Neural progenitor cell (in vitro differentiated cells): ENCODE measurements around the gene TOMM70. TPM values are rescaled to one million over a fixed set of nuclear protein-coding genes. Genes with fewer than 3 reads are reported as not detected.

Experiments
- DNase-seq: peaks from one replicate; pipeline ENCODE4 v3.0.0-alpha.2; 2016; ENCODE audit warnings: low spot score
- H2AFZ ChIP-seq: fragments of 200-600 bp; sonication (generic); replicated peaks from 2 replicates; pipeline ENCODE4 v1.6.1; 2016; ENCODE audit warnings: antibody characterized with exemption
- H3F3A ChIP-seq: fragments of 200-600 bp; sonication (generic); 2 replicates; pipeline ENCODE4 v1.6.1; 2016; ENCODE audit warnings: antibody characterized with exemption, low read depth
- H3K27ac ChIP-seq: fragments of 200-600 bp; sonication (generic); 2 replicates; pipeline ENCODE4 v1.5.1; 2016; ENCODE audit warnings: mild to moderate bottlenecking
- H3K27me3 ChIP-seq: fragments of 200-600 bp; sonication (generic); 2 replicates; pipeline ENCODE4 v1.6.1; 2016; ENCODE audit warnings: mild to moderate bottlenecking, moderate library complexity
- H3K36me3 ChIP-seq: fragments of 200-600 bp; sonication (generic); 2 replicates; pipeline ENCODE4 v1.5.1; 2016
- H3K4me1 ChIP-seq: fragments of 200-600 bp; sonication (generic); 2 replicates; pipeline ENCODE4 v1.6.1; 2016; ENCODE audit warnings: mixed run types
- H3K4me2 ChIP-seq: fragments of 200-600 bp; sonication (generic); 2 replicates; pipeline ENCODE4 v1.6.1; 2016
- H3K4me3 ChIP-seq: fragments of 200-600 bp; sonication (generic); 2 replicates; pipeline ENCODE4 v1.5.1; 2016
- H3K79me2 ChIP-seq: fragments of 200-600 bp; sonication (generic); 2 replicates; pipeline ENCODE4 v1.6.1; 2016; ENCODE audit warnings: low read depth
- H3K9ac ChIP-seq: fragments of 200-600 bp; sonication (generic); 2 replicates; pipeline ENCODE4 v1.6.1; 2016
- H3K9me3 ChIP-seq: fragments of 200-600 bp; sonication (generic); 2 replicates; pipeline ENCODE4 v1.5.1; 2016; ENCODE audit warnings: low read depth
- H4K20me1 ChIP-seq: fragments of 200-600 bp; sonication (generic); 2 replicates; pipeline ENCODE4 v1.6.1; 2016; ENCODE audit warnings: low read depth
- H3K27ac Mint-ChIP-seq: 3 replicates; pipeline ENCODE4 v1.8.0; 2021; ENCODE audit warnings: mixed read lengths
- H3K27me3 Mint-ChIP-seq: 2 replicates; pipeline ENCODE4 v1.8.0; 2022; ENCODE audit warnings: low read depth, mild to moderate bottlenecking, inconsistent platforms, moderate library complexity, mixed read lengths; ENCODE audit not compliant: insufficient read depth
- H3K36me3 Mint-ChIP-seq: 3 replicates; pipeline ENCODE4 v1.8.0; 2021; ENCODE audit warnings: mixed read lengths
- H3K4me1 Mint-ChIP-seq: 3 replicates; pipeline ENCODE4 v1.8.0; 2021; ENCODE audit warnings: mixed read lengths
- H3K4me3 Mint-ChIP-seq: 3 replicates; pipeline ENCODE4 v1.8.0; 2021; ENCODE audit warnings: mild to moderate bottlenecking, moderate library complexity, mixed read lengths
- H3K9me3 Mint-ChIP-seq: 3 replicates; pipeline ENCODE4 v1.8.0; 2020; ENCODE audit warnings: mixed read lengths
- CTCF ChIP-seq: fragments of 200-600 bp; sonication (generic); IDR thresholded peaks from 2 replicates; pipeline ENCODE4 v1.5.1; 2017; ENCODE audit warnings: antibody characterized with exemption, mild to moderate bottlenecking
- EZH2 ChIP-seq: fragments of 200-600 bp; sonication (generic); IDR thresholded peaks from 2 replicates; pipeline ENCODE4 v1.6.1; 2017; ENCODE audit warnings: antibody characterized with exemption, mild to moderate bottlenecking, moderate library complexity
- EZH2phosphoT487 ChIP-seq: fragments of 200-600 bp; sonication (generic); IDR thresholded peaks from 2 replicates; pipeline ENCODE4 v1.6.1; 2017; ENCODE audit warnings: antibody characterized with exemption
- total RNA-seq: library from RNA; depleted of rRNA; stranded (reverse); fragments of >200 nt; gene quantifications from 2 replicates; pipeline ENCODE4 v1.2.3, GENCODE V29; 2015; ENCODE audit warnings: low replicate concordance

TOMM70 gene
- total RNA-seq, 1 donor from 2014 or later, result 58.5 TPM

GRCh38 chr3:100424261-100424660 is 23.4 kb upstream of the TOMM70 start:
- H3K4me1 Mint-ChIP-seq, result peaks cover 3% of the 10 kb centered on the region
- Histone ChIP-seq H2AFZ (no peak overlapping the region), H3F3A (peaks cover 3% of the 10 kb centered on the region), H4K20me1 (no peaks in the 10 kb centered on the region), H3K4me3 (no peak overlapping the region), H3K4me1 (peaks cover 21% of the 10 kb centered on the region), H3K4me2 (no peak overlapping the region), H3K27ac (no peak overlapping the region), H3K9ac (no peak overlapping the region), H3K27me3 (no peaks in the 10 kb centered on the region), H3K36me3 (no peaks in the 10 kb centered on the region), H3K9me3 (no peaks in the 10 kb centered on the region), H3K79me2 (peaks cover 4% of the 10 kb centered on the region)
- TF ChIP-seq EZH2phosphoT487 (no peak), CTCF (no peak), EZH2 (no peak)
- no peaks in the 10 kb centered on the region for H3K9me3 Mint-ChIP-seq
- no peak for DNase-seq
- no peaks in the 10 kb centered on the region for H3K36me3 Mint-ChIP-seq
- H3K4me3 Mint-ChIP-seq, result no peak overlapping the region
- H3K27ac Mint-ChIP-seq, result no peak overlapping the region
- peaks cover 2% of the 10 kb centered on the region for H3K27me3 Mint-ChIP-seq

GRCh38 chr3:100423611-100424010 is 22.7 kb upstream of the TOMM70 start:
- no peak overlapping the region for H3K4me3 ChIP-seq
- Mint-ChIP-seq H3K27me3 (peaks cover 2% of the 10 kb centered on the region), H3K9me3 (no peaks in the 10 kb centered on the region), H3K4me1 (peaks cover 3% of the 10 kb centered on the region), H3K4me3 (no peak overlapping the region), H3K27ac (no peak overlapping the region), H3K36me3 (peaks cover 3% of the 10 kb centered on the region)
- H3K9ac ChIP-seq, result no peak overlapping the region
- H3F3A ChIP-seq, result peaks cover 3% of the 10 kb centered on the region
- H3K27ac ChIP-seq, result no peak overlapping the region
- H3K27me3 ChIP-seq, result no peaks in the 10 kb centered on the region
- H3K4me2 ChIP-seq, result no peak overlapping the region
- no peak for DNase-seq
- H2AFZ ChIP-seq, result no peak overlapping the region
- no peaks in the 10 kb centered on the region for H3K36me3 ChIP-seq
- TF ChIP-seq EZH2phosphoT487, result no peak
- no peak for TF ChIP-seq EZH2
- no peak for TF ChIP-seq CTCF
- H3K4me1 ChIP-seq, result peaks cover 21% of the 10 kb centered on the region
- H4K20me1 ChIP-seq, result no peaks in the 10 kb centered on the region
- H3K79me2 ChIP-seq, result peaks cover 4% of the 10 kb centered on the region
- H3K9me3 ChIP-seq, result no peaks in the 10 kb centered on the region

GRCh38 chr3:100420885-100421284 is 20.0 kb upstream of the TOMM70 start:
- Mint-ChIP-seq H3K27ac (no peak overlapping the region), H3K36me3 (peaks cover 11% of the 10 kb centered on the region), H3K4me3 (no peak overlapping the region), H3K4me1 (peaks cover 3% of the 10 kb centered on the region), H3K9me3 (no peaks in the 10 kb centered on the region), H3K27me3 (peaks cover 3% of the 10 kb centered on the region)
- no peaks in the 10 kb centered on the region for H3K27me3 ChIP-seq
- no peaks in the 10 kb centered on the region for H3K9me3 ChIP-seq
- H3K4me3 ChIP-seq, result no peak overlapping the region
- no peak for DNase-seq
- H3K27ac ChIP-seq, result no peak overlapping the region
- peaks cover 4% of the 10 kb centered on the region for H3K79me2 ChIP-seq
- no peak overlapping the region for H3K4me2 ChIP-seq
- no peaks in the 10 kb centered on the region for H4K20me1 ChIP-seq
- no peaks in the 10 kb centered on the region for H3K36me3 ChIP-seq
- TF ChIP-seq CTCF (no peak), EZH2phosphoT487 (no peak), EZH2 (no peak)
- H2AFZ ChIP-seq, result no peak overlapping the region
- no peak overlapping the region for H3K9ac ChIP-seq
- peaks cover 9% of the 10 kb centered on the region for H3K4me1 ChIP-seq
- H3F3A ChIP-seq, result no peaks in the 10 kb centered on the region
